SW 1271 (cell line): ENCODE measurements around the gene FXYD2.

Experiments used
- DNase-seq, 2 experiments: peaks; one replicate each; lab custom pipeline; 2025; lab: John Stamatoyannopoulos, UW

The FXYD2 gene

DNA sequence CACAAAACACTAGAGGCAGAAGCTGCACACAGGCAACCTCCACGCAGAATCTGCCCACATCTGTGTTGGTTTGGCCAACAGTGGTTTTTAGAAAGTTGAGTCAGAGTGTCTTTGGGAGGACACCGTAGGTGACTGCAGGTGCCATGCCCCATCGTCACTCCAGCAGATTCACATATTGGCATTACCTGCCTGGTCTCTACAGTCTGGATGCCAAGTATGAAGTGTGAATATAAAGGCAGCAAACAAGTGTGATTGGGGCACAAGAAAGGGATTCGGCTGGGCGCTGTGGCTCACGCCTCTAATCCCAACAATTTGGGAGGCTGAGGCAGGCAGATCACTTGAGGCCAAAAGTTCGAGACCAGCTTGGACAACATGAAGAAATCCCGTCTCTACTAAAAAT lies 11.0 kb upstream of the FXYD2 start:
- no peak for DNase-seq

GRCh38 chr11:117834838-117835443 lies 10.4 kb upstream of the FXYD2 start:
- DNase-seq = no peak

DNA sequence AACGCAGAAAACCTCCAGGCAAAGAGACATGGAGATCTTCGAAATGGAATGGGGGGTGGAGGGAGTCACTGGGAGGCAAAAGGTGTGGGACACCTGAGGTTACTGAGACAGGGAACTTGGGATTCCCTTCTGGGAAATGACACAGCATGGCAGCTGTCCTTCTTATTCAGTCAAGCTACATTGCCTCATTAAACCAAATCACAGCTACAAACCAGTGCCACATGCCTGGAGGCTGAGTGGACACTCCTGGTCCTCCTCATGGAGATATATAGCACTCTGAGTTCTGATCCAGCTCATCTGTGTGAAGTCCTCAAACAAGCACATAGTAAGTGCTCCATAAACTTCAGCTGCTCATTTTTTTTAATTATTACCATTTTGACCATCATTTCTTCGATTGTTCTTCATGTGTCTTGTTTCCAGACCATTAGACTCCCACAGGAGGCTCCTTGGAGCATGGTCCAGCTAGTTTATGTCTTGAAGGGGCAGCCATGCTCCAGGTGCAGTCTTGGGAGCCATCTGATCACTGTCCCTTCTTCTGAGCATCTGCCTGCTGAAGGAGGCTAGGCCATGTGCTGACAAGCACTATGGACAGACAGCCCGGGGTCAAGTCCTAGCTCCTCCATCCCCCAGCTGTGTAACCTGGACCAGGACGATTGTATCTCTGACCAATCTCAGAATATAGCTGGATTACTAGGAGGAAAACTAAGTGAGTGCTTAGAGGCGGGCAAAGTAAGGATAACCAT lies 9.7 kb upstream of the FXYD2 start:
- DNase-seq = no peak

DNA sequence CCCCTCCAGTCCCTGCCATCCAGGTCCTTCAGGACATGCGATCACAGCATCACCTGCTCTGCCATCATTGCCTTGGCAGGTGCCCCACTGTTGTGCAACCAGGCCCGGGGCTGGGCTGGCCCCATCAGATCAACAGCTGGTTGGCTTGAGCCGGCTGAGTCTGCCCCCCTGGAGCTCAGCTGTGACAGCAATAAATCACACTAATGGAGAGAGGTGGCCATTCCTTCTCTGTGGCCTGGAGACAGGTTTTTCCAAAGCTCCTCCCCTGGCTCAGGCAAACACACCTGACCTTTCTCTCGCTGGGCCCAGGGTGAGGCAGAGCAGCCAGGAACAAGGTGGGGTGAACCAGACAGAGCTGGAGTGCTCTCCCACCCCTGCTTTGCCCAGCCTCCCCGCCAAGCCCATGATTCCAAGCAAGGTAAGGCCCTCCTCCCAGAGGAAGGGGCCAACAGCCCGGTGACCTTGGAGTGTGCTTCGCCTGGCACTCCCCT lies 8.9 kb upstream of the FXYD2 start:
- no peak for DNase-seq

DNA sequence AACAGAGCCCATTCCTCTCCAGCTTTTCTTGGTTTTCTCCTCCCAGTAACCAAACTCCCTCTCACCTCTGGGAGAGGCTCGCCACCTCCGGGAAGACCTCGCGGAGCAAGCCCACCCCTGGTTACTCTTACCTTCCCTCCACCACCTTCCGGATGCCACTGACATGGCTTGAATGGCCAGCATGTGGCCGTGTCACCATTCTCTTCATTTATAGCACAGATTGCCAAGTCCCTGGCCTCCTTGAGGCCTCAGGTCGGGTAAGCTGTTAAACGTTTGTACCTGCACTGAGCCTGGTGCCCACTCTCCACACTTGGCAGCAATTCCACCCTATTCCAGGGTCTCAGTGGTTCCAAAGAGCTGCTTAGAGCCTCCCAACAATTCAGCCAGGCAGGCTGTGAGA lies 8.0 kb upstream of the FXYD2 start:
- DNase-seq = no peak

DNA sequence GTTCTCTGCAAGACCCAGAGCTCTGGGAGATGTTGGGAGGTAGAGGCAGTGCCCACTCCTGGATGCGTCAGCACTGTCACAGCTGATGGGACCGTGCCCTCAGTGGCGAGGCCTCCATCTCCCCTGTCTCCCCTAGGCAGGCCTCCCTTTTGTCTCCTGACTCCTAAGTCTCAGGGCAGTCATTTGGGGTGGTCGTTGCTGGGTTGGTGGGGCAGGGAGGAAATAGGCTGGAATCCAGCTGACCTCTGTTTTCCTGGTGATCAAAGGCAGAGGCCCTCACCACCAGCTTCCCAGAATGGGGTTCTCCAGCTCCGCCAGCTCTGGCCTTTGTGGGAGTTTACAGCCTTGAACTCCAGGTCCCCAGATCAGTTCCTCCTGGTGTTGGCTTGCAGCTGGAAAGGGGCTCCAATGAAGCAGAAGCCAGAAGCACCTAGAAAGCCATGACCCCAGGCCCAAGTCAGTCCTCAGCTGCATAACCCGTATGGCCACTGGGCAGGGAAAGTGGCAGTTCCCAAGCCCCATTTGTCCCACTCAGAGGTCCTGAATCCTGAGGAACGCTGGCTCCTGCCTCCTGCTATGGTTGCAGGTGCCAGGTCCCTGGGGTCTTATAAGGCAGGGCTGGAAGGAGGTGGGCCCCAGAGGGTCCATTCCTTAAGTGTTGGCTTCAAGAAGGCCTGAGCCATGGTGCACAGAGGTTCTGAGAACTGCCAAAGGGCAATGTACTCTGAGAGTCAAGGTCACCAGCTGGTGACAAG lies 7.3 kb upstream of the FXYD2 start:
- no peak for DNase-seq

- no peak for DNase-seq
Observed at GRCh38 chr11:117830674-117831351, 6.3 kb upstream of the FXYD2 start.

DNA sequence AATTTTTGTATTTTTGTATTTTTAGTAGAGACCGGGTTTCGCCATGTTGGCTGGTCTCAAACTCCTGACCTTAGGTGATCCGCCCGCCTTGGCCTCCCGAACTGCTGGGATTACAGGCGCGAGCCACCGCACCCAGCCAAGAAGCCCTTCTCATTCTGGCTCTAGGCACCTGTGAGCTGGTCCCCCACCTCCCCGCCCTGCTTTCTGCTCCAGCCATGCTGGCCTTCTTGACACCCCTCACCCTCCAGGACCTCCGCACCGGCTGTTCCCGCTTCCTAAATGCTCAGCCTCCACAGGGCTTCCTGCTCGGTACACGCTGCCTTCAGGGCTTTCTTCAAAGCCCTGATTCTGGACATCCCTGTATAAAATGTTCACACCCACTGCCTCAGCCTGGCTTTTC lies 5.5 kb upstream of the FXYD2 start:
- DNase-seq = no peak

DNA sequence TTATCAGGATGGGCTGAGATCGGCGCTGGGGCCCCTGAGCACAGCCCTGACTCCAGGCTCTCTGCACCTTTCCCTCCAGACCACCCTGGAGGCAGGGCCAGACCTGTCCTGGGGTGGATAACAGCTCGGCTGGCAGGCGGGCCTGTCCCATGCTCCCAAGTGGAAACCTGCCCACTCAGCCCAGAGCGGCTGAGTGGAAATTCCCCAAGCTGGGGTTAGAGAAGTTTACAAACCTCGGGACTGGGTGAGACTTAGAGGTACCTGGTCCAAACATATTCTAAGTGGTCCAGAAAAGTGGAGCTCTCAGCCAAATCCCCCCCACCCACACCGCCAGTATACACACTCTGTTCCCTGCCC lies 4.8 kb upstream of the FXYD2 start:
- no peak for DNase-seq

DNA sequence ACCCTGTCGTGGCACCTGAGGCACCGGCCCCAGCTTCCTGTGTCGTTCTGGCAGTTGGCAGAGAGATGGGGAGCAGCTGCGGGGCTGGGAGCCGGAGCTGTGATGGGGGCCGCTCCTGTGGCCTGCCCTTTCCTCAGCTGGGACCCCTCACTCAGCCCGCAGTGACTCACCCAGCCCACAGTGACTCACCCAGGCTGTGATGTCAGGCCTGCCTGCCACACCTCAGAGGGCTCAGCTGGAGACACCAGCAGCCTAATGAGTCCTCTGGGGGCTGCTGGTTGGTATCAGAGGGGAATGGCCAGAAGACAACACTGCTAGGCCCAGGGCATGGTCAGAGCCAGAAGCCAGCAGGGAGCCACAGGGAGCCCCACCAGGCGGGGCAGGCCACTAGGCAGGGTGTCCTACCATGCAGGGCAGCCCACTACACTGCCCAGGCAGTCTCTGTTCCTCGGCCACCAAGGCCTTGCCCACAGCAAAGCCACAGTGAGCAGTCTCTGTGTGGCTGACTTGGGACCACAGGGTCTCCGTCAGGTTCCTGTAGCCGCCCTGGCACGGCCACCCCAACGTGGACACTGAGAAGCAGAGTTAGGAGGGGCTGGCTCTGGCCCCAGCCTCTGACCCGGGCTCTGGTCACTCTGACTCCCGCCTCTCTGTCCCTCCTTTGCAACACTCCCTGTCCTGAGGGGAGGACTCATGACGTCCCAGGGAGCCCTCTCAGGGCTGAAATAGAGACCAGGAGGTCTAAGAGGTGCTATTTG lies 4.2 kb upstream of the FXYD2 start:
- DNase-seq = no peak

- no peak for DNase-seq
Observed at GRCh38 chr11:117827521-117828511, 3.3 kb upstream of the FXYD2 start.

DNA sequence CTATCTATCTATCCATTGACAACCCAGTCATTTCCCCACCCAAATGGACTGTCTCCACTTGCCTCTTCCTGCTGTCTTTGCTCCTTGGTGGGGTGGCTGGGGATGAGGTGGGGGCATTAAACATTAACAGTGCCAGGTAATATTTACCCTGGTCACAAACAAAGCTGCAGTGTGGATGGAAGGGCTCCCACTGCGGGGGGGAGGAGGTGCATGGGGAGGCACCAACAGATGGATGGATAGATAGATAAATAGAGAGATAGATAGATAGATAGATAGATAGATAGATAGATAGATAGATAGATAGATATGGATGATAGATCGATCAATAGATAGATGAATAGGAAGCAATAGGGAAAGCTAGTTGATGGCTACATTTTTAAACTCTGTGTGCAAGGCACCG lies 2.3 kb upstream of the FXYD2 start:
- no peak for DNase-seq

- no peak for DNase-seq
Observed at GRCh38 chr11:117826190-117826570, 1.6 kb upstream of the FXYD2 start.

DNA sequence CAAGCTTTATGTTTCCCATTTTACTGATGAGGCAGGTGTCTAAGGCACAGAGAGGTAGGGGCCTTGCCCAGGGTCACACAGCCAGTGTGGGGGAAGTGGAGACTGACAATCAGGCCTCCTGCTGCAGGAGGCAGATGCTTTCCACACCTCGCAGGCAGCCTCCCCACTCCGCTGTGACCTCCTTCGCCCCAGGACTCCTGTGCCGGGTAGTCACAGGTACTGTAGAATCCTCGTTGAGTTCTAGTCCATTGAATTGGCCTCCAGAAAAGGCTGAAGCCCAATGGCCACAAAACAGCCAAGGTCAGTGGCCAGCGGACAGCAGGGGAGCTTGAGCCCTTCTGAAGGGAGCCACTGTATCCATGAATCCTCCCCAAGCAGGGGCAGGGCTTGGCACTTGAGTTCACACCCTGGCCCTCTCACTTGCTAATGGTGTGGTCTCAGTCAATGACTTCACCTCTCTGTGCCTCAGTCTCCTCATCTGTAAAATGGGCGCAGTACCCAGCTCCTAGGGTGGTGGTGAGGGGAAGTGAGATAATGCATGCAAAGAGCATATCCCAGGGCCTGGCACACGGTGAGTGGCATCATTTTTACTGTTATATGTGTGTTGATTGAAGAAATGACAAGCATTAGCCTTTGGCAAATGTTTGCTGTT lies 1.1 kb upstream of the FXYD2 start:
- DNase-seq = no peak

DNA sequence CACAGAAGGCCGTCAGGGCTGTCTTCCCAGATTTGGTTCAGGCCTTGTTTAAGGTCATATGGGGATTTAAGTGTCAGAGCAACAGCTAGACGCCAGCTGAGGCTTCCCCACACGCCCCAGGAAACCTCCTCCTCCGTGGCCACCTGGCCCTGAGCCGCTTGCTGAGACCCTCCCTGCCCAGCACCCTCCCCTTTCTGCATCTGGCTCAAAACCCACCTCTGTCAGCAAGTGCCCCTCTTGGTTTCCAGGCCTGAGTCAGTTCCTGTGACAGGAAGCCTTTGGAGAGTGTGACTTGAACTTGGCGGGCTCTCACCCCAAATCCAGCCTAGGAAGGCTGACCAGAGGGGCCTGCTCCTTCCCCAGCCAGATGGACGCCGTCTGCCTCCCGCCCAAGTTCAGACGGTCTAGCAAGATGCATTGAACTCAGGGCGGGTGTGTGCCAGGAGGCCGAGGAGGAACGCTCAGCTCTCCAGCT lies 561 bp downstream of the FXYD2 start:
- DNase-seq = no peak

GRCh38 chr11:117823294-117823945 lies 1.1 kb downstream of the FXYD2 start:
- DNase-seq = peak in 1 of 2 experiments; percentile 2

DNA sequence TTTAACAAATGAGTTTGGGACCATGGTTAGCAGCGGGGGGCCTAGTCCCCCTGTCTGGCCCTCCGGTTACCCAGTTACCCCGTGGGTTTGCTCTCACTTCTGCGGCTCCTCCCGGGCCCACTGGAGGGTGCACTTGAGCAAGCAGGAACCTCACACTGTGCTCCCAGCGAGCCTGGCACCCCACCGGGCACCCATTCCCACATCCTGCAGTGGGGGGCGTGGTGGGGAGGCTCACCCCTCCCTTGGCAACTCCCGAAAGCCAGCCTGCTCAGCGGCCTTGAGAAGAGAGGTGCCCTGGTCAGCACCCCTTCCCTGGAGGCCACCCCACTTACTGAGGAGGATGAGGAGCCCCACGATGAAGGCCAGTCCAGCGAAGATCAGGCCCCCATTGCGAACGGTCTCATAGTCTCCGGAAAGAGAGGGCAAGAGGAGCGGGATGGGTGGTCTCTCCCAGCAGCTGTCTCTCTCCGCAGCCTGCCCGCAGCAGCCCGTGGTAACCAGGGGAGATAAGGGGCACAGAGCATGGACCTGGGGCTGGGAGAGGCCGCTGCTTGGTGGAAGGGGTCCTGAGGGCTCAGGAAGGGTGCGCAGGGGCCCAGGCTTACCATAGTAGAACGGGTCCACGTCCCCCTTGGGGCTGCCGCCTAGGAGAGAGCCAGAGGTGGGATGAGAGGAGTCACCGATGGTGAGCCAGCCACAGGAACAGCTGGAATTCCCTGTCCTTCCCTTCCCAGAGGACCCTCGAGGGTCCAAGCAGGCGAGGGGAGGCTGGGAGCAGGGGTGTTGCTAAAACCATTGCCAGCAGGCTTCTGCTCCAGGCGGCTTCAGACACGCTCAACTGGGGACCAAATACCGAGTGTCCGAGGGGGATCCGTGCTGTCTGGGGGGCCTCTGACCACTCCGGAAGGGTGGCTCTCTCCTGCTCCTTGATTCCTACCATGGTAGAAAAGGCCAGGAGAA lies 2.2 kb downstream of the FXYD2 start:
- DNase-seq = no peak

GRCh38 chr11:117821431-117821830 lies 3.1 kb downstream of the FXYD2 start:
- no peak for DNase-seq
